Measurements from ENCODE around the gene FOXL2.

FOXL2 gene

GRCh38 chr3:138945709-138946662 lies 951 bp downstream of the FOXL2 start:
- DNase-seq, result peak; percentile 27 to 37

DNA sequence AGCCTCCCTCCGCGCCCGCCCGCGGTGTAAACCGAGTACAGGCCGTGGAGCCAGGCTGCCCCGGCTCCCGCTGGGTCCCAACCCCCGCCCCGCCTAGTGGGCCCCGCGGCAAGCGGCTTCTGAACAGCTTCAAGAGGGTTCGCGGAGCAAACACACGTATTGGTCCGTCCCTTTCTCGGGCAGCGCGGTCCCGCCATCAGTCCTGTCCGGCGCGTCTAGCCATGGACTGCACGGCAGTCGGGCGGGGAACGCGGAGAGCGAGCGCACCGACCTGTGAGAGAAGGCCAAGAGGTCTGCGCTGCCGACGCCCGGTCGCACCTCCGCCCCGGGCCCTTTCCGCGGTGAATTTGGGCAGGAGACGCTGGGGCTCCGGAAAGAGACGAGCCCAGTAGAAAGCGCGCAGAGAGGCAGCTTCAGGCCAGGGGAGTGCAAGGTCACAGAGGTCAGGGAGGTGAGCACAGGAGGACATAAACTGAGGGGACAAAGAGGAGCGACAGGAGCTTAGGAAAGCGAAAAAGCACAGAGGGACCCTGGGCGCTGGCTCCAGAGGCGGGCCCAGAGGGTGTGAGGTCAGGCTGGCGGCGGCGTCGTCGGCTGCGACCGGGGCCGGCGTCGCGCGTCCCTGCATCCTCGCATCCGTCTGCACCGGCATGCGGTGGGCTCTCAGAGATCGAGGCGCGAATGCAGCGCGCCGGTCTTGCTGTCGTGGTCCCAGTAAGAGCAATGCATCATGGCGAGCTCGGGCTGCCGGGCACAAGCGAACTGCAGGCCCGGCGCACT lies 1.8 kb downstream of the FOXL2 start:
- peak; percentile 32 to 42 for DNase-seq

DNA sequence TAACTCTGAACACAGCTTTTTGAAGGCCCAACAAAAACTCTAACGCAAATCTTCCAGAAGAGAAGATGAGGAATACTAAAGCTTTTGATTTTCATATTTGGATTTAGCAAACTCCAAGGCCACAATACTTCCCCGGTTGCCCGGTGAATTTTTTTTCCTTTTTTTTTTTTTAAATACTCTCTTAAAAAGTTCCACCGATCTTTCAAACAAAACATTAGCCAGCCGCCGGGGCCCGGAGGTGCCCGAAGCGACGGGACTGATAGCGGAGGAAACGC lies 2.3 kb downstream of the FOXL2 start:
- no peak for DNase-seq

DNA sequence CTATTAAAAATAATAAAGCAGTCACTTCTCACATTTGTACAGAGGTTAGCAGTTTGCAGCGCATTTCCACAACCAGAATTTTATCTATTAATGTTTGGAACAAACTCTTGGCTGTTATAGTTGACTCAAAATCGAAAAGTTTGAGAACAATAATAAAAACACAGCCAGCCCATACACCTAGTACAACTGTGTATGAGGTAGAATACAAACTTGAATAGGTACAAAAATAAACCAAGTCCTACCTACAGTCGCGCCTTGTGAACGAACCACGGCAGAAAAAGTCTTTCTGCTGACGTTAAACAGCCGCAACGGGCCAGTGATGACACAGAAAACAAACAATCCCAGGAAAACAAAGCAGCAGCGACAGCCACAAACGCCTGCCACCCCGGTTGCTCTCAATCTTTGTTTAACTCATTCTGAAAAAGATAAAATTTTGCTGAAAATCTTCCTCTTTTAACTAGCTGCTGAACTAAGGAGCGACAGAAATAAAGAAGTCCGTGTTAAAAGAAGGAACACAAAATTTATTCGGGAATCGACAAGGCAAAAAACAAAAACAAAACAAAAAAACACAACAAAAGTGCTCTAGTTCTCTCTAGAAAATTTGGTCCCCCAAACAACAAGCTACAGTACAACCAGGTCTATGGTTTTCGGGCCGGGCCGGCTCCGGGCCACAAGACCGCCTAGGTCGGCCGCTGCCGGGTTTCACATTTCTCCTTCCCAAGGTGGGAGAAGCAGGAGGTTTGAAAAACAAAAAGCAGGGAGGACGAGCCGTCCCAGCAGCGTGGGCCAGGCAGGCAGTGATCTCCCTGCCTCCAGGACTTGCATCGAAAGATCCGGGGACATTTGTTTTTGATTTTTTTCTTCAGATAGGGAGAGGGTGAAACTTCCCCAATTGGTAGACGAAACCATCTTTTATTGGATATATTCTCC lies 2.9 kb downstream of the FOXL2 start:
- peak in 1 of 2 experiments; percentile 5 for DNase-seq

GRCh38 chr3:138942861-138943623 lies 3.9 kb downstream of the FOXL2 start:
- no peak for DNase-seq

GRCh38 chr3:138942271-138942670 lies 4.7 kb downstream of the FOXL2 start:
- DNase-seq, result no peak

GRCh38 chr3:138941259-138941885 lies 5.6 kb downstream of the FOXL2 start:
- DNase-seq, result peak; percentile 49 to 60

GRCh38 chr3:138940446-138940845 lies 6.5 kb downstream of the FOXL2 start:
- no peak for DNase-seq

- no peak for DNase-seq
These were observed 7.2 kb downstream of the FOXL2 start for GRCh38 chr3:138939561-138940241.

DNA sequence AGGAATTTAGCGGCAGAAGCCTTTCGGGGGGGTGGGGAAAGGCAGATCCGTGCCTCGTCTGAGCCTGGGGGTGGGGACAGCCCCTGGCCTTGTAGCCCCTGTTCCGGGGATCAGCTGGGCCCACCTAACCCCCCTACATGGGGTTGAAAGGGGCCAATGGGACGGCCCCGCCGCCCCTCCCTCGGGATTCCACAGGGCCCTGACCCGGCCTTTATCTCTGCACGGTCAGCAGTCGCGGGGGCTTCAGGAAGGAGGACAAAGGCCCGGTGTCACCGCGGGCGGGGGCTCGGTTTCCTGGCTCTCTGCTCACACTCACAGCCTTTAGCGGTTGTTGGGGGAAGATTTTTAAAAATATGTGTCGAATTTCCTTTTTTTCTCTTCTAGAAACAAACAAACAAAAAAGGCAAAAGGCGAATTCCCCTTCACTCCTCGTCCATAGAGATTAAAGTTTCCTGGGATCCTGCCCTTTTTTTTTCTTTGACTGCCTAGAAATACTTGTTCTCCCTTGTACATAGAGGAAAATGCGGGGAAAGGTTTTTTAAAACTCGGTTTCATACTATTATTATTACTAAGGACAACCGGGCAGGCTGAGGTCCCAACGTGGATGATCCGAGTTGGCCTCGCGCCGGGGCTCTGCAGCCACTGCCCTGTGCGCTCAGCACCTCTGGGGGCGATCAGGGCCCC lies 7.9 kb downstream of the FOXL2 start:
- no peak for DNase-seq

- peak in 1 of 2 experiments; percentile 21 for DNase-seq
These were observed 8.7 kb downstream of the FOXL2 start for GRCh38 chr3:138938056-138938876.

GRCh38 chr3:138937690-138938055 lies 9.3 kb downstream of the FOXL2 start:
- peak in 1 of 2 experiments; percentile 8 for DNase-seq

DNA sequence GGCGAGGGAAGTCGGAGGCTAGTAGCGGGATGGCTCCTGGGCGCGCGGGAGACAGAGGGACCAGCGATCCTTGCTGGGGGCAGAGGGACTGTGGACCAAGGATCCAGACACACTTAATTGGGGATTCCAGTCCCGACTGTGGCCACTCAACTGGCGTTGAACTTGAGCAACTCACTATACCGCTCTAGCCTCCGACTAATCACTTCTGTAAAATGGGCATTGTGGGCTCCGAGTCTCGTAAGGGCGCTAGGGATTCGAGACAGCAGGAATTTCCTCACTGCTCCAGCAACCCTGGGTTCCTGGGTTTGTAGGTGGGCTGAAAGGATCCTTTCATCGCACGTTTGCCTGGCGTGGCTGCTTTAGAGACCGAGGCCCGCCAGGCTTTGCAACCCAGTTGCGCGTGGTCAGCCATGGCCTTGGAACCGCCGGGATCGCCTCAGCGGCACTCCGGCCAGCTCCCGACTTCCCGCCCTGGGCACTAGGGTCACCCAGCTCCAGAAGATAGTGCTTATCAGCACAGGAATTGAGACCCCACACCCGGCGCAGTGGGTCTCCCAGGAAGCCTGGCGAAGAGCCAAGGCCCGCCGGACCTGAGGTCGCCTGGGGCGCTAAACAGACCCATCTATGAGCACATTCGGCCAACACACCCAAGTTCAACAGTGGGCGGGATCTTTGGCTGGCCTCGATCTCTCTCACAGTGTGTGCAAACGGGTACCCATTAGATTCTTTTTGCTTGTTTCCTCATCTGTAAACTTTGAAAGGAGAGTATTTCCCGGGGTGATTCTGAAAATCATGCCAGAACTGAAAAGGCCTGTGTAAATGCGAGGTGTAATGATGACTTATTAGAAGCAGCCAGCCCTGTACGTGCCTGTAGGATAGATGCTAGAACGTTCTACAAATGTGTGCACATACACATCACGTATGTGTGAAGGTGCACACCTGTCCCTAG lies 9.9 kb downstream of the FOXL2 start:
- DNase-seq, result peak in 1 of 2 experiments; percentile 6

GRCh38 chr3:138935863-138936740 lies 10.8 kb downstream of the FOXL2 start:
- DNase-seq, result peak; percentile 81 to 86

- no peak for DNase-seq
These were observed 11.5 kb downstream of the FOXL2 start for GRCh38 chr3:138935505-138935862.

- DNase-seq, result no peak
These were observed 12.8 kb downstream of the FOXL2 start for GRCh38 chr3:138933981-138934691.
